ENCODE data around the gene RASD2.

- TF ChIP-seq CTCF (IDR thresholded peaks at IDR 0.05) (no peak), POLR2A (IDR thresholded peaks at IDR 0.05) (no peak)
Measured at GRCh38 chr22:35600476-35600875, 59.8 kb downstream of the RASD2 start.

Measured in esophagus squamous epithelium (tissue), 4 donors.